ENCODE measurements around the gene APOB. TPM values are rescaled to one million over a fixed set of nuclear protein-coding genes. Genes with fewer than 3 reads are reported as not detected.

The APOB gene
- total RNA-seq, 4 donors from 2014 or later: 14.0 to 2,659 (median 1,284) TPM

DNA sequence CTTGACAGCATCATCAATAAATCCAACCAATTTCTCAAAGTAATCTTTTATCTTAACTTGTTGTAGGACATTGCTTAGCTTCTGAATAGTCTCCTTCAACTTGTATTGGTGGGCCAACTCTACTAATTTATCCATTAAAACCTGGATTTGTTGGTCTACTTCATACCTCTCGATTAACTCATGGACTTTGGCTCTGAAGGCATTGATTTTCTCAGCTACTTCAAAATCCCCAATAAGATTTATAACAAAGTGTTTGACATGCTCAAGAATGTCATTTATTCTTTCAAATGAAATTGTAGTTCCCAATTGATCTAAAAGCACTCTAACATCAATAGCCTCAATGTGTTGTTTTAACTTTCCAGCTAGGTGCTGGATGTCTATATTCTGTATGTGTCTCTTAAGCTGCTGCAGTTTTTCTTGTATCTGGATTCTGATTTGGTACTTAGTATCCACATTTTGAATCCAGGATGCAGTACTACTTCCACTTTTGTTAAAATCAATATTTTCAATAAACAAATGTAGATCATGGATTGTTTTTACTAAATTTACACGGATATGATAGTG is 34.1 kb downstream of the APOB start:
- no peak for TF ChIP-seq POLR2A (IDR thresholded peaks at IDR 0.05)
- TF ChIP-seq, protein P1, sequence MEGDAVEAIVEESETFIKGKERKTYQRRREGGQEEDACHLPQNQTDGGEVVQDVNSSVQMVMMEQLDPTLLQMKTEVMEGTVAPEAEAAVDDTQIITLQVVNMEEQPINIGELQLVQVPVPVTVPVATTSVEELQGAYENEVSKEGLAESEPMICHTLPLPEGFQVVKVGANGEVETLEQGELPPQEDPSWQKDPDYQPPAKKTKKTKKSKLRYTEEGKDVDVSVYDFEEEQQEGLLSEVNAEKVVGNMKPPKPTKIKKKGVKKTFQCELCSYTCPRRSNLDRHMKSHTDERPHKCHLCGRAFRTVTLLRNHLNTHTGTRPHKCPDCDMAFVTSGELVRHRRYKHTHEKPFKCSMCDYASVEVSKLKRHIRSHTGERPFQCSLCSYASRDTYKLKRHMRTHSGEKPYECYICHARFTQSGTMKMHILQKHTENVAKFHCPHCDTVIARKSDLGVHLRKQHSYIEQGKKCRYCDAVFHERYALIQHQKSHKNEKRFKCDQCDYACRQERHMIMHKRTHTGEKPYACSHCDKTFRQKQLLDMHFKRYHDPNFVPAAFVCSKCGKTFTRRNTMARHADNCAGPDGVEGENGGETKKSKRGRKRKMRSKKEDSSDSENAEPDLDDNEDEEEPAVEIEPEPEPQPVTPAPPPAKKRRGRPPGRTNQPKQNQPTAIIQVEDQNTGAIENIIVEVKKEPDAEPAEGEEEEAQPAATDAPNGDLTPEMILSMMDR (IDR thresholded peaks at IDR 0.05): no peak
- no peak for DNase-seq
- Histone ChIP-seq H3K4me3 (no peak overlapping the region), H3K36me3 (peaks cover 0 to 24% (median 0%) of the 10 kb centered on the region in 3 donors), H3K27me3 (no peaks in the 10 kb centered on the region), H3K9me3 (no peaks in the 10 kb centered on the region), H3K27ac (no peak overlapping the region), H3K4me1 (no peaks in the 10 kb centered on the region)

DNA sequence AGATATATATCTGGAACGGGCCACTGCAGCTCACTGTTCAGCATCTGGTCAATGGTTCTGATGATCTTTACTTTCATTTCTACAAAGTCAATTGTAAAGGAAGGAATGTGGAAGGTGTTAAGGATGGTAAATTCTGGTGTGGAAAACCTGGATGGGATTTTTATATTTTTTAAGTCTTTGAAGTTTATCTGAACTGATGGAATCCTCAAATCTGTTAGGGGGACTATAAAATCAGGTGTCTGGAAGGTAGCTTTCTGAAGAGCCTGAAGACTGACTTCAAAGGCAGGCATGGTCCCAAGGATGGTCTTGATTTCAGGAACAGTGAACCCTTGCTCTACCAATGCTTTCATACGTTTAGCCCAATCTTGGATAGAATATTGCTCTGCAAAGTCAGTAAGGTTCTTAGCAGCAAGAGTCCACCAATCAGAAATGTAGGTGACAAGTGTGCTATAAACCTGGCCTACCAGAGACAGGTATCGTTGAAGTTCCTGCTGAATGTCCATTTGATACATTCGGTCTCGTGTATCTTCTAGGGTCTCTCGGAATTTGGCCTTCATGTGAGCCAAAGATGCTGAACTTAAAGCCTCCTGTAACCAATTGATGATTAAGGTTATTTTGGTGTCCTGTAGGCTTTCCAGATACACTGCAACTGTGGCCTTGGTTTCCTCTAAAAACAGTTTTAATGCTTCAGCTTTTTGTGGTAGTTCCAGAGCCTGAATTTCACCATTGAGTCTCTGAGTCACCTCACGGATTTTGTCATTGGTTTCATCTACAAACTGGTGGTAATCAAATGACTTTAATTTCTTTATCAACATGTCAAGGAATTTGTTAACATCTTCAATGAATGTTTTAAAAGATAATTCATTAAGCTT is 34.8 kb downstream of the APOB start:
- H3K36me3 ChIP-seq: peaks cover 0 to 20% (median 0%) of the 10 kb centered on the region in 3 donors
- H3K4me1 ChIP-seq: no peaks in the 10 kb centered on the region
- no peak overlapping the region for H3K4me3 ChIP-seq
- H3K9me3 ChIP-seq: no peaks in the 10 kb centered on the region
- H3K27ac ChIP-seq: no peak overlapping the region
- H3K27me3 ChIP-seq: no peaks in the 10 kb centered on the region
- no peak for DNase-seq
- TF ChIP-seq, protein P1 (IDR thresholded peaks at IDR 0.05): no peak
- no peak for TF ChIP-seq POLR2A (IDR thresholded peaks at IDR 0.05)

DNA sequence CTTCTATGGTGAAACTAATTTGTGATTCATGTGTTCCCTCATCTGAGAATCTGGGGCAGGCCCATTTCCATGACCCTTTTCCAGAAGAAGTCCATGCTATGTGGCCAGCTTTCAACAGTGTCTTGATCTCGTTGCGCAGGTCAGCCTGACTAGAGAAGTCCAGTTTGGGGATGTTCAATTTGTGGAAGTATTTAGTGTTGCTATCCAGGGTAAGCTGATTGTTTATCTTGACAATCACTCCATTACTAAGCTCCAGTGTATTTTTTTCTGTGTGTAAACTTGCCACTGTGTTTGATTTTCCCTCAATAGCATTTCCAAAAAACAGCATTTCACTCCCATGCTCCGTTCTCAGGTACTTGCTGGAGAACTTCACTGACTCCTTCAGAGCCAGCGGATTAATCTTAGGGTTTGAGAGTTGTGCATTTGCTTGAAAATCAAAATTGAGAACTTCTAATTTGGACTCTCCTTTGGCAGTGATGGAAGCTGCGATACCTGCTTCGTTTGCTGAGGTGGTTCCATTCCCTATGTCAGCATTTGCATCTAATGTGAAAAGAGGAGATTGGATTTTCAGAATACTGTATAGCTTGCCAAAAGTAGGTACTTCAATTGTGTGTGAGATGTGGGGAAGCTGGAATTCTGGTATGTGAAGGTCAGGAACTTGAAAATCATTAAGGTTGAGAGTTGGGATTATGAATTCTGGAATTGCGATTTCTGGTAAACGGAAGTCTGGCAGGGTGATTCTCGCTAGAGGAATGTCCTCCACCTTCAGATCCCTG is 35.7 kb downstream of the APOB start:
- Histone ChIP-seq H3K27me3 (no peaks in the 10 kb centered on the region), H3K4me1 (no peaks in the 10 kb centered on the region), H3K36me3 (peaks cover 0 to 12% (median 0%) of the 10 kb centered on the region in 3 donors), H3K9me3 (no peaks in the 10 kb centered on the region), H3K27ac (no peak overlapping the region), H3K4me3 (no peak overlapping the region)
- TF ChIP-seq, protein P1 (IDR thresholded peaks at IDR 0.05): no peak
- no peak for TF ChIP-seq POLR2A (IDR thresholded peaks at IDR 0.05)
- DNase-seq: no peak

DNA sequence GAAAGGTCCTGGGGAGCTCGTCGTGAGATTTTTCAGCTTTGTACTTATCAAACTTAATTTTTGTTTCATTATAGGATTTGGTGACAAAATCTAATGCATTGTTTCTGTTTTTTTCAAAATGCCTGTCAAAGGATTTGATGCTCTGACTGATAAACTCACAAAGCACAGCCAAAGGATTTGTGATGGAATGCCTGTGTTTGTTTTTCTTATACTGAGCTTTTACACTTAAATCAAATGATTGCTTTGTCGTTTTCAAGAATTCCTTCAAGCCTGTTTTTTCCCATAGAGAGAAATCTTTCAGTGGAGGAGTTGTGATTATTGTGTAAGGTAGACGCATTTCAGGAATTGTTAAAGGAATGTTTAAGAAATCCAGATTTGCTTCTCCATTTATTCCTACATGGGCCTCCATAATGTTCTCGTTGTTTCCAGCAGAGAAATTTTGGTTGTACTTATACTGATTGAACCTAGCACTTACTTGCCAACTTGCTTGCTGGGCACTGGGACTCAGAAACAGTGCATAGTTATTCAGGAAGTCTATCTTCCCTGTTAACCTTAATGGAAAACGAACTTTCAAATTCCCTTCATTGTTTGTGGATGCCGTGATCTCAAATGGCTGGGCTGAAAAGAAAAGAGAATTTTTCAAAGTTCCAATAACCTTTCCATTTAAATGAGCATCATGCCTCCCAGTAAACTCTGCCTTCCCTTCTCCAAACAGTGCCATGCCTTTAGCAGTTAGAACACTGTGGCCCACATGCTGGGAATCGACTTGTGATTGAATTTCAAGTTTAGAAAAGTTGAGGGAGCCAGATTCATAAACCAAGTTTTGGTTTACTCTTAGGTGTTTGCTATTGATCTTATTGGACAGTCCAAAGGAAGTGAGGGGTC is 36.5 kb downstream of the APOB start:
- no peak for TF ChIP-seq POLR2A (IDR thresholded peaks at IDR 0.05)
- TF ChIP-seq, protein P1 (IDR thresholded peaks at IDR 0.05): no peak
- H3K4me1 ChIP-seq: no peaks in the 10 kb centered on the region
- no peak for DNase-seq
- no peaks in the 10 kb centered on the region for H3K9me3 ChIP-seq
- no peak overlapping the region for H3K4me3 ChIP-seq
- H3K27me3 ChIP-seq: no peaks in the 10 kb centered on the region
- peaks cover 0 to 7% (median 0%) of the 10 kb centered on the region in 3 donors for H3K36me3 ChIP-seq
- H3K27ac ChIP-seq: no peak overlapping the region

Measured in Peyer's patch (tissue), 4 donors.